T-helper 1 cell treated with Interleukin-12 subunit alpha and Interleukin-12 subunit beta and Interleukin-4 antibody, amounts not matched to agents 30 μg/mL and 1 μg/mL, for 36 hours (primary cell): ENCODE measurements around the gene DTX1.
A peak's percentile ranks its signal among the peaks of the same experiment; 100 is the strongest.

Source experiments
- H3K27ac Mint-ChIP-seq: one replicate; pipeline ENCODE4 v1.8.0; 2021; ENCODE audit warnings: mild to moderate bottlenecking, mixed read lengths
- H3K27me3 Mint-ChIP-seq: one replicate; pipeline ENCODE4 v1.8.0; 2021; ENCODE audit warnings: low read depth, mixed read lengths
- H3K36me3 Mint-ChIP-seq: one replicate; pipeline ENCODE4 v1.8.0; 2021; ENCODE audit warnings: low read depth, mixed read lengths
- H3K4me1 Mint-ChIP-seq: one replicate; pipeline ENCODE4 v1.8.0; 2021; ENCODE audit warnings: low read depth, mixed read lengths
- H3K4me3 Mint-ChIP-seq: one replicate; pipeline ENCODE4 v1.8.0; 2021; ENCODE audit warnings: mild to moderate bottlenecking, moderate library complexity, mixed read lengths
- H3K9me3 Mint-ChIP-seq: one replicate; pipeline ENCODE4 v1.8.0; 2021; ENCODE audit warnings: mixed read lengths

The DTX1 gene

GRCh38 chr12:113118142-113118541 lies 61.6 kb downstream of the DTX1 start:
- no peak overlapping the region for H3K27ac Mint-ChIP-seq
- H3K9me3 Mint-ChIP-seq = peaks cover 6% of the 10 kb centered on the region
- peaks cover 3% of the 10 kb centered on the region for H3K27me3 Mint-ChIP-seq
- no peaks in the 10 kb centered on the region for H3K36me3 Mint-ChIP-seq
- H3K4me3 Mint-ChIP-seq = no peak overlapping the region
- no peaks in the 10 kb centered on the region for H3K4me1 Mint-ChIP-seq

- Mint-ChIP-seq H3K4me1 (no peaks in the 10 kb centered on the region), H3K4me3 (no peak overlapping the region), H3K27me3 (peaks cover 3% of the 10 kb centered on the region), H3K27ac (no peak overlapping the region), H3K36me3 (no peaks in the 10 kb centered on the region), H3K9me3 (peaks cover 10% of the 10 kb centered on the region)
Measured at GRCh38 chr12:113119980-113120669, 63.6 kb downstream of the DTX1 start.

GRCh38 chr12:113120670-113121370 lies 64.3 kb downstream of the DTX1 start:
- H3K4me1 Mint-ChIP-seq = no peaks in the 10 kb centered on the region
- H3K4me3 Mint-ChIP-seq = no peak overlapping the region
- H3K36me3 Mint-ChIP-seq = no peaks in the 10 kb centered on the region
- H3K27ac Mint-ChIP-seq = no peak overlapping the region
- H3K27me3 Mint-ChIP-seq = peaks cover 3% of the 10 kb centered on the region
- peaks cover 10% of the 10 kb centered on the region for H3K9me3 Mint-ChIP-seq

GRCh38 chr12:113127791-113128199 lies 71.3 kb downstream of the DTX1 start:
- no peak overlapping the region for H3K4me3 Mint-ChIP-seq
- H3K4me1 Mint-ChIP-seq = no peaks in the 10 kb centered on the region
- H3K9me3 Mint-ChIP-seq = peaks cover 7% of the 10 kb centered on the region
- H3K27ac Mint-ChIP-seq = no peak overlapping the region
- H3K27me3 Mint-ChIP-seq = peaks cover 2% of the 10 kb centered on the region
- H3K36me3 Mint-ChIP-seq = no peaks in the 10 kb centered on the region

GRCh38 chr12:113128802-113129663 lies 72.5 kb downstream of the DTX1 start:
- Mint-ChIP-seq H3K27ac (no peak overlapping the region), H3K4me3 (no peak overlapping the region), H3K9me3 (no peaks in the 10 kb centered on the region), H3K36me3 (no peaks in the 10 kb centered on the region), H3K4me1 (no peaks in the 10 kb centered on the region), H3K27me3 (no peaks in the 10 kb centered on the region)

GRCh38 chr12:113129664-113130456 lies 73.3 kb downstream of the DTX1 start:
- no peaks in the 10 kb centered on the region for H3K9me3 Mint-ChIP-seq
- H3K4me3 Mint-ChIP-seq = no peak overlapping the region
- H3K27ac Mint-ChIP-seq = no peak overlapping the region
- no peaks in the 10 kb centered on the region for H3K36me3 Mint-ChIP-seq
- H3K27me3 Mint-ChIP-seq = no peaks in the 10 kb centered on the region
- H3K4me1 Mint-ChIP-seq = no peaks in the 10 kb centered on the region

GRCh38 chr12:113130457-113131135 lies 74.1 kb downstream of the DTX1 start:
- H3K27ac Mint-ChIP-seq = no peak overlapping the region
- no peaks in the 10 kb centered on the region for H3K9me3 Mint-ChIP-seq
- H3K27me3 Mint-ChIP-seq = no peaks in the 10 kb centered on the region
- no peaks in the 10 kb centered on the region for H3K36me3 Mint-ChIP-seq
- no peaks in the 10 kb centered on the region for H3K4me1 Mint-ChIP-seq
- no peak overlapping the region for H3K4me3 Mint-ChIP-seq

GRCh38 chr12:113131556-113131955 lies 75.0 kb downstream of the DTX1 start:
- H3K27ac Mint-ChIP-seq = no peak overlapping the region
- H3K36me3 Mint-ChIP-seq = no peaks in the 10 kb centered on the region
- H3K4me1 Mint-ChIP-seq = peaks cover 8% of the 10 kb centered on the region
- H3K9me3 Mint-ChIP-seq = no peaks in the 10 kb centered on the region
- H3K27me3 Mint-ChIP-seq = peaks cover 5% of the 10 kb centered on the region
- H3K4me3 Mint-ChIP-seq = no peak overlapping the region

- Mint-ChIP-seq H3K9me3 (no peaks in the 10 kb centered on the region), H3K27me3 (peaks cover 5% of the 10 kb centered on the region), H3K4me3 (no peak overlapping the region), H3K4me1 (peaks cover 11% of the 10 kb centered on the region), H3K27ac (no peak overlapping the region), H3K36me3 (no peaks in the 10 kb centered on the region)
Measured at GRCh38 chr12:113133036-113133435, 76.5 kb downstream of the DTX1 start.

- Mint-ChIP-seq H3K4me3 (no peak overlapping the region), H3K27ac (no peak overlapping the region), H3K27me3 (peaks cover 5% of the 10 kb centered on the region), H3K36me3 (no peaks in the 10 kb centered on the region), H3K4me1 (peaks cover 11% of the 10 kb centered on the region), H3K9me3 (no peaks in the 10 kb centered on the region)
Measured at GRCh38 chr12:113133666-113134065, 77.1 kb downstream of the DTX1 start.

- Mint-ChIP-seq H3K27ac (no peak overlapping the region), H3K4me3 (no peak overlapping the region), H3K4me1 (peaks cover 11% of the 10 kb centered on the region), H3K27me3 (peaks cover 5% of the 10 kb centered on the region), H3K9me3 (no peaks in the 10 kb centered on the region), H3K36me3 (no peaks in the 10 kb centered on the region)
Measured at GRCh38 chr12:113134071-113134470, 77.5 kb downstream of the DTX1 start.

- Mint-ChIP-seq H3K27me3 (peaks cover 5% of the 10 kb centered on the region), H3K4me1 (peaks cover 11% of the 10 kb centered on the region), H3K9me3 (no peaks in the 10 kb centered on the region), H3K4me3 (no peak overlapping the region), H3K27ac (no peak overlapping the region), H3K36me3 (no peaks in the 10 kb centered on the region)
Measured at GRCh38 chr12:113134521-113134951, 78.0 kb downstream of the DTX1 start.

- H3K27me3 Mint-ChIP-seq = peaks cover 5% of the 10 kb centered on the region
- H3K36me3 Mint-ChIP-seq = no peaks in the 10 kb centered on the region
- H3K4me1 Mint-ChIP-seq = peaks cover 11% of the 10 kb centered on the region
- H3K9me3 Mint-ChIP-seq = no peaks in the 10 kb centered on the region
- peak within 1 kb of the TSS; percentile 36 for H3K27ac Mint-ChIP-seq
- H3K4me3 Mint-ChIP-seq = peak within 1 kb of the TSS; percentile 68
Measured at GRCh38 chr12:113135178-113136127, 78.9 kb downstream of the DTX1 start, which contains the start of gene RASAL1. Gene RASAL1, minus strand, starts transcription at chr12:113135761. Its CDS starts 299 bp downstream, at chr12:113135462.
